DND-41 (cell line): ENCODE data around the gene TSPEAR.
A peak's percentile ranks its signal among the peaks of the same experiment; 100 is the strongest.

ENCODE experiments used
- ATAC-seq: fragments of 200-7000 bp; cut with Tn5 transposase; 3 replicates; pipeline ENCODE4 v1.9.1; 2021; ENCODE audit warnings: low read depth; ENCODE audit not compliant: insufficient read depth
- DNase-seq: peaks from one replicate; pipeline ENCODE4 v3.0.0-alpha.2; 2020
- H2AFZ ChIP-seq: 2 replicates; pipeline ENCODE4 v1.6.0; 2012; ENCODE audit warnings: low read depth, low read length
- H3K27ac ChIP-seq: 2 replicates; pipeline ENCODE4 v1.5.1; 2012; ENCODE audit warnings: low read length, inconsistent platforms
- H3K27me3 ChIP-seq: fragments of 200-600 bp; sonication (generic); 2 replicates; pipeline ENCODE4 v1.6.0; 2012; ENCODE audit warnings: low read length, mild to moderate bottlenecking, inconsistent platforms; ENCODE audit not compliant: insufficient read depth, poor library complexity
- H3K36me3 ChIP-seq: 2 replicates; pipeline ENCODE4 v1.5.1; 2012; ENCODE audit warnings: low read length, inconsistent platforms; ENCODE audit not compliant: insufficient read depth
- H3K4me1 ChIP-seq: 2 replicates; pipeline ENCODE4 v1.5.1; 2012; ENCODE audit warnings: mild to moderate bottlenecking, low read length; ENCODE audit not compliant: insufficient read depth
- H3K4me2 ChIP-seq: 2 replicates; pipeline ENCODE4 v1.6.0; 2012; ENCODE audit warnings: mild to moderate bottlenecking, moderate library complexity, low read length, inconsistent platforms; ENCODE audit not compliant: insufficient read depth
- H3K4me3 ChIP-seq, 2 experiments: fragments of 200-600 bp in 1 of 2; shearing (Covaris generic) in 1 of 2; 2 replicates each; pipeline ENCODE4 v1.5.1; 2012 to 2016; ENCODE audit warnings: inconsistent platforms in 2 of 2, low read length in 2 of 2, mild to moderate bottlenecking in 2 of 2, low read depth in 1 of 2, moderate library complexity in 1 of 2
- H3K79me2 ChIP-seq: 2 replicates; pipeline ENCODE4 v1.6.0; 2012; ENCODE audit warnings: low read length, inconsistent platforms; ENCODE audit not compliant: insufficient read depth
- H3K9ac ChIP-seq: 2 replicates; pipeline ENCODE4 v1.6.0; 2012; ENCODE audit warnings: low read depth, mild to moderate bottlenecking, inconsistent platforms, low read length, moderate library complexity
- H3K9me3 ChIP-seq: 2 replicates; pipeline ENCODE4 v1.5.1; 2012; ENCODE audit warnings: low read length, moderate library complexity, mild to moderate bottlenecking, inconsistent platforms; ENCODE audit not compliant: insufficient read depth, severe bottlenecking
- H4K20me1 ChIP-seq: 2 replicates; pipeline ENCODE4 v1.6.0; 2012; ENCODE audit warnings: low read length; ENCODE audit not compliant: insufficient read depth
- EZH2 ChIP-seq: IDR thresholded peaks from 3 replicates; pipeline ENCODE4 v1.6.1; 2012; ENCODE audit warnings: borderline replicate concordance, low read depth, mild to moderate bottlenecking, moderate library complexity, low read length, inconsistent platforms; ENCODE audit not compliant: severe bottlenecking
- TF ChIP-seq, protein P1 (sequence below): IDR thresholded peaks from 2 replicates; pipeline ENCODE4 v1.5.1; 2012; ENCODE audit warnings: borderline replicate concordance, low read length, moderate library complexity, mild to moderate bottlenecking; ENCODE audit not compliant: poor library complexity, severe bottlenecking; ENCODE audit errors: extremely low read depth

The TSPEAR gene

DNA sequence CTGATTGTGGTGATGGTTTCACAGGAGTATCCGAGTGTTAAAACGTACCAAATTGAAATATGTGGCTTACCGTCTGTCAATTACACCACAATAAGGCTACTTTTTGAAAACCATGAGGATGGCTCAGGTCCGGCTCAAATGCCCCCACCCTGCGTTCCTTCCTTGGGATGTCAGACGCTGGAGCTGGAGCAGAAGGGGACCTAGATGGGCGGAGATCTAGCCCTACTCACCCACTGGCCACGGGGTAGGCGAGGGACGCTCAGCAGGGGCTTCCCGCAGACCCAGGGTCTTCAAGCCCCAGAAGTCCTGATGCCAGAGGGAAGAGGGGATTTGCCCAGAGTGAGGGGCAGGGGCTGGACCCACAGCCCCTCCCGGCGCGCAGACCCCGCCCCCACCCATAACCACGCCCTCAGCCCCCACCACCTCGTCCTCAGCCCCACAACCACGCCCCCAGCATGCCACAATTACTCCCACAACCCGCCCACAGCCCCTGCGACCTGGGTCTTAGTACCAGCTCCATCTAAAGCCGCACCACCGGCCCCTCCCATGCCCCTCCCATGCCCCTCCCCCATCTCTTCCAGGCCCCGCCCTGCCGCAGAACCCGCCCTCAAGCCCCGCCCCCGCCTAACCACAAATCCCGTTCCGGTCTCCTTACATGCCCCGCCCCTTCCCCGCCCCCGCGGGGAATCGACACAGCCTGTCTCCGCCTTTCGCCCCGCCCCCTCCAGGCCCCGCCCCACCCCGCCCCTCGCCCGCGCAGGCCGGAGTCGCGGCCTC lies 256.4 kb downstream of the TSPEAR start, which contains the start of gene LRRC3:
Gene LRRC3 (plus strand): TSS at position 764 of the 777 bp plus-strand sequence. CDS start 1,135 bp downstream, outside the sequence.
- Histone ChIP-seq H3K27ac (no peak within 1 kb of the TSS), H3K4me2 (peak within 1 kb of the TSS; percentile 67), H2AFZ (peak within 1 kb of the TSS; percentile 51; the same call in 1 of the 2 replicates), H4K20me1 (peaks cover 4% of the 10 kb centered on the region; the same call in 1 of the 2 replicates), H3K36me3 (no peaks in the 10 kb centered on the region), H3K4me1 (peaks cover 10% of the 10 kb centered on the region), H3K79me2 (no peaks in the 10 kb centered on the region), H3K27me3 (peaks cover 6% of the 10 kb centered on the region), H3K9me3 (peaks cover 8% of the 10 kb centered on the region), H3K4me3 (peak within 1 kb of the TSS; percentile 24 to 53; a peak in 3 of 4 replicates), H3K9ac (peak within 1 kb of the TSS; percentile 43; the same call in 1 of the 2 replicates)
- DNase-seq (peak; percentile 88), ATAC-seq (peak; percentile 87)
- TF ChIP-seq, protein P1, sequence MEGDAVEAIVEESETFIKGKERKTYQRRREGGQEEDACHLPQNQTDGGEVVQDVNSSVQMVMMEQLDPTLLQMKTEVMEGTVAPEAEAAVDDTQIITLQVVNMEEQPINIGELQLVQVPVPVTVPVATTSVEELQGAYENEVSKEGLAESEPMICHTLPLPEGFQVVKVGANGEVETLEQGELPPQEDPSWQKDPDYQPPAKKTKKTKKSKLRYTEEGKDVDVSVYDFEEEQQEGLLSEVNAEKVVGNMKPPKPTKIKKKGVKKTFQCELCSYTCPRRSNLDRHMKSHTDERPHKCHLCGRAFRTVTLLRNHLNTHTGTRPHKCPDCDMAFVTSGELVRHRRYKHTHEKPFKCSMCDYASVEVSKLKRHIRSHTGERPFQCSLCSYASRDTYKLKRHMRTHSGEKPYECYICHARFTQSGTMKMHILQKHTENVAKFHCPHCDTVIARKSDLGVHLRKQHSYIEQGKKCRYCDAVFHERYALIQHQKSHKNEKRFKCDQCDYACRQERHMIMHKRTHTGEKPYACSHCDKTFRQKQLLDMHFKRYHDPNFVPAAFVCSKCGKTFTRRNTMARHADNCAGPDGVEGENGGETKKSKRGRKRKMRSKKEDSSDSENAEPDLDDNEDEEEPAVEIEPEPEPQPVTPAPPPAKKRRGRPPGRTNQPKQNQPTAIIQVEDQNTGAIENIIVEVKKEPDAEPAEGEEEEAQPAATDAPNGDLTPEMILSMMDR, result no peak
- no peak for TF ChIP-seq EZH2

DNA sequence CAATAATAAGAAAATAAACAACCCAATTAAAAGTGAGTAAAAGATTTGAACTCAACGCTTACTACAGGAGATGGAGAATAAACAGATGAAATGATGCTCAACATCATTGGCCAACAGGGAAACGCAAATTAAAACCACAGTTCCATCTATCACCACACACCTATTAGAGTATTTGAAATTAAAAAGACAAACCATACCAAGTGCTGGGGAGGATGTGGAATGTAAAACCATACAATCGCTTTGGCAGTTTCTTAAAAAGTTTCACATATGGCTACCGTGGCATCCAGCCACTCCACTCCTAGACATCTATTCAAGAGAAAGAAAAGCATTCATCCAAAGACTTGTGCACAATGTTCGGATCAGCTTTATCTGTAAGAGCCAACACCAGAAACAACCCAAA lies 257.3 kb downstream of the TSPEAR start:
- H3K4me3 ChIP-seq, result no peak overlapping the region
- no peak overlapping the region for H3K4me2 ChIP-seq
- no peaks in the 10 kb centered on the region for H3K79me2 ChIP-seq
- peaks cover 8% of the 10 kb centered on the region for H3K9me3 ChIP-seq
- no peaks in the 10 kb centered on the region for H3K36me3 ChIP-seq
- no peak overlapping the region for H3K27ac ChIP-seq
- H3K4me1 ChIP-seq, result peaks cover 10% of the 10 kb centered on the region
- no peak for DNase-seq
- no peak overlapping the region for H2AFZ ChIP-seq
- no peak overlapping the region for H3K9ac ChIP-seq
- no peaks in the 10 kb centered on the region; the same call in 1 of the 2 replicates for H4K20me1 ChIP-seq
- no peak for ATAC-seq
- no peak for TF ChIP-seq EZH2
- H3K27me3 ChIP-seq, result peaks cover 6% of the 10 kb centered on the region

DNA sequence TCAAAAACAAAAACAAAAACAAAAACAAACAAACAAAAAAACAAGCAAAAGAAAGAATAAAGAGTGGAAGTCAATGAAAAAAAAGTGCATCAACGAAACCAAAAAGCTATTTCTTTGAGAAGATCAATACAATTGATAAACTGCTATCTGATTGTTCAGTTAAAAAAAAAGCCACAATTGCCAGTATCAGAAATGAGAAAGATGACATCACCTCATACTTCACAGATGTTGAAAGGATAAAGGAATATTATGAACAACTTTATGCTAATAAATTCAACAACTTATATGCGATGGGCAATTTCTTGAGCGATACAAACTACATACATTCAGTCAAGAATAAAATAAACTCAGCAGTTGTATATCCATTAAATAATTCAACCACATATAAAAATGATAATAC lies 258.3 kb downstream of the TSPEAR start:
- TF ChIP-seq EZH2, result no peak
- TF ChIP-seq, protein P1, result no peak
- ATAC-seq (no peak), DNase-seq (no peak)
- Histone ChIP-seq H4K20me1 (no peaks in the 10 kb centered on the region; the same call in 1 of the 2 replicates), H3K9ac (no peak overlapping the region), H3K36me3 (no peaks in the 10 kb centered on the region), H3K4me3 (no peak overlapping the region), H3K27ac (no peak overlapping the region), H2AFZ (no peak overlapping the region), H3K27me3 (peaks cover 6% of the 10 kb centered on the region), H3K4me1 (peaks cover 10% of the 10 kb centered on the region), H3K79me2 (no peaks in the 10 kb centered on the region), H3K9me3 (peaks cover 8% of the 10 kb centered on the region), H3K4me2 (no peak overlapping the region)

DNA sequence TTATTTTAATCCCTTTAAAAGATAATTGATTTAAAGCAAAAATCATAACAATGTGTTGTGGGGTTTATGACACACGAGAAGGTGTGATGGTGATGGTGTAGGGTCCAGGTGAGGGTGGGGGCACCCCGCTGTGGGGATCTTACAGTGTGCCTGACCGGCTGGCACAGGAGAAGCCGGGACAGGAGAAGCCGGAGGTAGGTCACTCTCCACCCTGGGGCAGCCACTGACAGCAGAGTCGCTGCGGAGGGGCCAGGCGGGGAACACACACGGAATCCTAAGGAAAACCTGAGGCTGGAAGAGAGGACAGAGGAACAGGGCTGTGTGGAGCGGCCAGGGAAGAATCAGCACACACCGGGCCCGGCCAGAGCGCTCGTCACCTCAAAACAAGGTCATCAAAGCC lies 260.4 kb downstream of the TSPEAR start:
- Histone ChIP-seq H3K27me3 (peaks cover 4% of the 10 kb centered on the region), H3K79me2 (no peaks in the 10 kb centered on the region), H4K20me1 (no peaks in the 10 kb centered on the region), H3K9me3 (peaks cover 8% of the 10 kb centered on the region), H3K4me2 (no peak overlapping the region), H3K36me3 (no peaks in the 10 kb centered on the region), H3K4me3 (no peak overlapping the region), H3K27ac (no peak overlapping the region), H3K4me1 (peaks cover 9% of the 10 kb centered on the region), H3K9ac (no peak overlapping the region), H2AFZ (no peak overlapping the region)
- no peak for ATAC-seq
- TF ChIP-seq, protein P1, result no peak
- no peak for TF ChIP-seq EZH2
- DNase-seq, result no peak
